CD4-positive, alpha-beta T cell treated with Interleukin-2 at 100 ng/mL for 4 hours (primary cell): Measurements from ENCODE around the gene KIAA0319L.

Source experiments
- DNase-seq: peaks from one replicate; pipeline ENCODE4 v3.0.0-alpha.2; 2020; ENCODE audit warnings: low spot score

The KIAA0319L gene

GRCh38 chr1:35561972-35562680 is 4.9 kb upstream of the KIAA0319L start:
- DNase-seq = no peak

- no peak for DNase-seq
Observed at GRCh38 chr1:35561297-35561971, 4.2 kb upstream of the KIAA0319L start.

- no peak for DNase-seq
Observed at GRCh38 chr1:35560256-35561225, 3.3 kb upstream of the KIAA0319L start.

GRCh38 chr1:35559317-35559944 is 2.2 kb upstream of the KIAA0319L start:
- peak; percentile 44 for DNase-seq

GRCh38 chr1:35558374-35559316 is 1.4 kb upstream of the KIAA0319L start:
- no peak for DNase-seq

- DNase-seq = peak; percentile 95
Observed at GRCh38 chr1:35557611-35558373, 589 bp upstream of the KIAA0319L start, which contains the start of gene NCDN. TSS of gene NCDN (plus strand) at chr1:35557799. CDS start at chr1:35558191, 392 bp downstream.

- DNase-seq = no peak
Observed at GRCh38 chr1:35556484-35557117, 602 bp downstream of the KIAA0319L start.

- DNase-seq = no peak
Observed at GRCh38 chr1:35555601-35556477, 1.4 kb downstream of the KIAA0319L start.

- no peak for DNase-seq
Observed at GRCh38 chr1:35555212-35555584, 2.0 kb downstream of the KIAA0319L start.

- no peak for DNase-seq
Observed at GRCh38 chr1:35554266-35555211, 2.7 kb downstream of the KIAA0319L start.

GRCh38 chr1:35553851-35554250 is 3.4 kb downstream of the KIAA0319L start:
- DNase-seq = no peak

GRCh38 chr1:35546614-35547013 is 10.6 kb downstream of the KIAA0319L start:
- no peak for DNase-seq

GRCh38 chr1:35544976-35545375 is 12.2 kb downstream of the KIAA0319L start:
- DNase-seq = peak; percentile 70

- DNase-seq = peak; percentile 28
Observed at GRCh38 chr1:35539824-35540261, 17.4 kb downstream of the KIAA0319L start.

GRCh38 chr1:35539073-35539823 is 18.0 kb downstream of the KIAA0319L start:
- peak; percentile 45 for DNase-seq

GRCh38 chr1:35537806-35538205 is 19.4 kb downstream of the KIAA0319L start:
- DNase-seq = no peak
